ENCODE results near the gene UXS1.
"Not testable (repeated sequence)": the region's sequence is repeated elsewhere in the genome, so short reads cannot be mapped to it uniquely, and the experiment has no call there.

Gene UXS1

GRCh38 chr2:106159866-106160785, 34.0 kb downstream of the UXS1 start:
- peak; percentile 78 for DNase-seq

GRCh38 chr2:106158871-106159270, 35.2 kb downstream of the UXS1 start:
- DNase-seq: peak; percentile 42

- DNase-seq: no peak
Measured at GRCh38 chr2:106158131-106158530, 36.0 kb downstream of the UXS1 start.

DNA sequence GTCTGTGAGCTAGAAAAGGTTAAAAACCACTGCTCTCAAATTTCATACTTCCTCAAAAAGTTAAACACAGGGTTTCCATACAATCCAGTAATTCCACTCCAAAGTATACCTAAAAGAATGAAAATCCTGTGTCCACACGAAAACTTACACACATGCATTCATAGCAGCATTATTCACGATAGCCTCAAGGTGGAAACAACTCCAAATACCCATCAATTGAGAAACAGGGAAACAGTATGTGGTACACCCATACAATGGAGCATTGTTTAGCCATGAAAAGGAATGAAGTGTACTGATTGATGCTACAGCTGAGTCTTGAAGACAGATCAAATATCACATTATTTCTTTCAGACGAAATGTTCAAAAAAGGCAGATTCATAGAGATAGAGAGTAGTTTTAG, 36.7 kb downstream of the UXS1 start:
- DNase-seq: no peak

- DNase-seq: no peak
Measured at GRCh38 chr2:106156305-106157296, 37.5 kb downstream of the UXS1 start.

GRCh38 chr2:106153781-106154180, 40.3 kb downstream of the UXS1 start:
- DNase-seq: no peak

- peak; percentile 58 for DNase-seq
Measured at GRCh38 chr2:106147665-106148064, 46.4 kb downstream of the UXS1 start.

DNA sequence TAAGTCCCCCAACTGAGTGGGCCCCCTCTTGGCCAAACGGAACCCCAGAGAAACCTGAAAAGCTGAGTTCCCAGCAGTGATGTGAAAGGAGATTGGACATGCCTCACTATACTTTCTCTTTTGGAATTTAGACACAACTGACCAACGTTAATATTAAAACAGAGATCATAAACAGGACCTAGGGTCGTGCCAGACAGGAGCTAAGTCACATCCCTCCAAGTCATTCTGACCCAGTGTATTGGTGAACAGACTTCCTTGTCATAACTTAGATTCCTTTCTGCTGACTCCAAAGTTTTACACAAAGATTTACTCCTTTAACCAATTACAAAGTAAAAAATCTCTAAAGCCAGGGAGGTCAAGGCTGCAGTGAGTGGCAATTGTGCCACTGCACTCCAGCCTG, 46.9 kb downstream of the UXS1 start:
- DNase-seq: no peak

- DNase-seq: peak; percentile 69
Measured at GRCh38 chr2:106144621-106145331, 49.3 kb downstream of the UXS1 start.

DNA sequence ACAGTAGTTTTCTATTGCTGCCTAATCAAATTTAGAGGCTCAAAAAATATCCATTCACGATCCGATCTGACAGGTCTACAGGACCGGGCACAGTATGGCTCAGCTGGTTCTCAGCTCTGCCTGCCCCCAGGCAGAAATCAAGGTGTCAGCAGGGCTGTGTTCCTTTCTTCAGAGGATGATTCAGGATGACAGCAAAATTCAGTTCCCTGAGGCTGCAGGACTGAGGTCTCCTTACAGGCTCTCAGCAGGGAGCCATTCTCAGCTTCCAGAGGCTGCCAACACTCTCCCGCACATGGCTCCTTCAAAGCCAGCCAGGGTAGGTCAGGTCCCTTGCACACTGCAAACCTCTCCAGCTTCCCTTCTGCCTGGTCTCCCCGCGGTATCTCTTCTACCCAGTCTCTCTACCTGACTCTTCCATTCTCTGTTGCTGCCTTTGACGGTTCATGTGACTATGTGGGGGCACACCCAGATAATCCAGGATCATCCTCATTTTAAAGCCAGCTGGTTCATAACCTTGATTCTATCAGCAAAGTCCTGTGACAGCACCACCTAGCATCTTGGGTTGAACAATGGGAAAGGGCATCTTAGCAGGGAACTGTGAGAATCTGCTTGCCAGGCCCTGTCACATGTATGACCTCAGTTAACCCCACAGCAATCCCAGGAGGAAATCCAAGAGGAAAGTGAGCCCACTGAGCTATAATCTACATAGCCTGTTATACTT, 50.4 kb downstream of the UXS1 start:
- no peak for DNase-seq

GRCh38 chr2:106142683-106143082, 51.4 kb downstream of the UXS1 start:
- no peak for DNase-seq

- no peak for DNase-seq
Measured at GRCh38 chr2:106140913-106141312, 53.2 kb downstream of the UXS1 start.

GRCh38 chr2:106140113-106140512, 54.0 kb downstream of the UXS1 start:
- DNase-seq: no peak

DNA sequence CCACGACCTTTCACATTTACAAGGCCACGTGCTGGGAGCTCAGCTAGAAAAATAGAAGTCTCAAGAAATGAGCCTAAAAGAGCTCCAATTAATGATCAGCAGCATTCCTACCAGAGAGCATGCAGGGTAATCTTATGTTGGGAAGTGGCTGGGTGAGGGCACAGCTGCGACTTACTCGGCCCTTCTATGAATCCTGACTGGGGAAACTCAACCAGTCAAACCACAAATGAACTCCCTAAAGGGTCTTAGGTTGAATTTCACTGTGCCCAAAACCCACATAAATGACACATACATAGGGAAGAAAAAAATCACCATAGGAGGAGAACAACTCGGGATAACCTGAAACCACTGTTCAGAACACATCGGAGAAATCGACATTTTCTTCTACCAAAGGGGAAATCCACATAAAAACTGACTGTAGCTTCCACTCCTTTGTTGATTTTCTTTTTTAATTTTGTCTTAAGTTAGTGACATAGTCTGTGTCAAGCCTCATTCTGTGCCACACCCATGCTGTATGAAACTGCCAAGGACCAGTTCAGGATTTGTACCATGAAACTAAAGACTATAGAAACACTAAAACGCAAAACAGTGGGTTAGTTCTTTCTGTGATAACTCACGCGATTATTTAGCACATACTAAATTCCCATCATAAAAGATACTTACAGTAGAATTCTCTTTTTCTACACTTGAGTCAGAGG, 54.7 kb downstream of the UXS1 start:
- no peak for DNase-seq

GRCh38 chr2:106138543-106139237, 55.4 kb downstream of the UXS1 start:
- no peak for DNase-seq

DNA sequence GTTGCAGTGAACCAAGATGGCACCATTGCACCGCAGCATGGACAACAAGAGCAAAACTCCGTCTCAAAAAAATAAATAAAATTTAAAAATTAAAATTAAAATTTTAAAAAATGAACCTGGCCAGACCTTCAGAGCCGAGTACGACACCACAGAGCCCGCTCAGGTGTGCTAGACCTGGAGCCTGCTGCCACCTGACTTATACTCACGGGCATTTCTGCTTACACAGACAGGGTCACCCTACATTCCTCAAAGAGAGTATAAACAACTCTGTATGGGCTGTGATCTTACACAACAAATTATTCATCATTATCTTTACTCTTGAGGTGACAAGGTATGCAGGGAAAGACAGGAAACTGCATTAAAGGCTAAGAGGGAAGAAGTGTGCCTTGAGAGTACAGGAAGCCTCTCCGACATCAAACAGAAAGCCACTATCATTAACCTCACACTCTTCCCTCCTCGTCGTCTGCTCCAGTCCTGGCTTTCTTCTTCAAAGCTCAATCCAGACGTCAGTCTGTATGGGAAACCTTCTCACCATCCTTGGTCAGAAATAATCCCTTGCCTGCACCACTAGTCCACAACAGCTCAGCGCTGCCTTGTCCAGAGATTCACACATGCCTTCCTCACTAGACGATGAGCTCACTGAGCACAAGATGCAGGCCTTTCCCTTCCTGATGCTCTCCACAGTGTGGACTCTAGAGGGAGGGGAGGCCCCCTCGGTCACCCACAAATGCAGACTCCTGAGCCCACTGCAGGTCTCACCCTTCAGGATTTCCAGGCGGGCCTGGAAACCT, 56.2 kb downstream of the UXS1 start:
- DNase-seq: no peak

GRCh38 chr2:106131192-106131591, 62.9 kb downstream of the UXS1 start:
- DNase-seq: not testable (repeated sequence)

- DNase-seq: no peak
Measured at GRCh38 chr2:106130251-106130998, 63.7 kb downstream of the UXS1 start.

GRCh38 chr2:106129592-106129991, 64.5 kb downstream of the UXS1 start:
- DNase-seq: no peak
